Renal cortical epithelial cell (primary cell): ENCODE data around the gene ANO8. TPM values are rescaled to one million over a fixed set of nuclear protein-coding genes. Genes with fewer than 3 reads are reported as not detected.
A peak's percentile ranks its signal among the peaks of the same experiment; 100 is the strongest.
"Not testable (repeated sequence)": the region's sequence is repeated elsewhere in the genome, so short reads cannot be mapped to it uniquely, and the experiment has no call there.

Experiments
- DNase-seq: peaks from one replicate; pipeline ENCODE4 v3.0.0-alpha.2; 2011; ENCODE audit warnings: low read depth
- total RNA-seq: library from RNA; depleted of rRNA; stranded (reverse); fragments of >200 nt; gene quantifications from 2 replicates; pipeline ENCODE4 v1.2.3, GENCODE V29; 2014

The ANO8 gene
- total RNA-seq, 1 donor from 2014 or later, result 10.3 TPM

GRCh38 chr19:17292301-17293074 is 42.2 kb downstream of the ANO8 start:
- DNase-seq, result peak; percentile 76

- DNase-seq, result peak; percentile 81
These were observed 45.2 kb downstream of the ANO8 start for GRCh38 chr19:17289489-17289888.

GRCh38 chr19:17286752-17287151 is 47.9 kb downstream of the ANO8 start:
- no peak for DNase-seq

- no peak for DNase-seq
These were observed 48.4 kb downstream of the ANO8 start for GRCh38 chr19:17286263-17286662.

- DNase-seq, result no peak
These were observed 49.1 kb downstream of the ANO8 start for GRCh38 chr19:17285415-17286135.

GRCh38 chr19:17283504-17283996 is 51.1 kb downstream of the ANO8 start:
- no peak for DNase-seq

- DNase-seq, result peak; percentile 38
These were observed 52.0 kb downstream of the ANO8 start for GRCh38 chr19:17282488-17283125.

GRCh38 chr19:17281391-17282304 is 53.0 kb downstream of the ANO8 start, which contains the start of gene ANKLE1:
TSS of gene ANKLE1 (plus strand) at chr19:17281901. CDS start at chr19:17281921, 20 bp downstream.
- no peak for DNase-seq

GRCh38 chr19:17279436-17279835 is 55.2 kb downstream of the ANO8 start:
- DNase-seq, result no peak

GRCh38 chr19:17275441-17276175 is 59.0 kb downstream of the ANO8 start:
- no peak for DNase-seq

GRCh38 chr19:17274892-17275291 is 59.8 kb downstream of the ANO8 start:
- not testable (repeated sequence) for DNase-seq

Other genes with a start within 250 kb of the ANO8 start
- 19.6 and 22.3 TPM in 2 replicates for gene USE1, start 119.5 kb downstream of the ANO8 start, total RNA-seq
- gene OCEL1, start 108.6 kb downstream of the ANO8 start, total RNA-seq, result 4.5 TPM in 1 of 2 replicates, not detected in the other
- 75.7 and 118 TPM in 2 replicates for gene NR2F6, start 88.9 kb downstream of the ANO8 start, total RNA-seq
- gene USHBP1, start 70.1 kb downstream of the ANO8 start, total RNA-seq, result 0.20 TPM in 1 of 2 replicates, not detected in the other
- gene BABAM1, start 67.4 kb downstream of the ANO8 start, total RNA-seq, result 75.3 and 119 TPM in 2 replicates
- gene ANKLE1, start 53.0 kb downstream of the ANO8 start, total RNA-seq, result 0.52 and 1.1 TPM in 2 replicates
- 11.8 and 19.4 TPM in 2 replicates for gene ABHD8, start 31.4 kb downstream of the ANO8 start, total RNA-seq
- 54.2 and 57.8 TPM in 2 replicates for gene MRPL34, start 29.0 kb downstream of the ANO8 start, total RNA-seq
- gene DDA1, start 25.3 kb downstream of the ANO8 start, total RNA-seq, result 30.3 and 36.3 TPM in 2 replicates
- gene GTPBP3, start 2.7 kb upstream of the ANO8 start, total RNA-seq, result 19.6 and 22.4 TPM in 2 replicates
- 0.10 and 0.52 TPM in 2 replicates for gene PLVAP, start 42.5 kb upstream of the ANO8 start, total RNA-seq
- gene CCDC194, start 59.3 kb upstream of the ANO8 start, total RNA-seq, result 0.20 TPM in 1 of 2 replicates, not detected in the other
- gene BST2, start 70.8 kb upstream of the ANO8 start, total RNA-seq, result 101 and 183 TPM in 2 replicates
- 47.0 and 70.2 TPM in 2 replicates for gene MVB12A, start 85.2 kb upstream of the ANO8 start, total RNA-seq
- 0.30 TPM in 1 of 2 replicates, not detected in the other for gene TMEM221, start 113.8 kb upstream of the ANO8 start, total RNA-seq
- gene NXNL1, start 126.1 kb upstream of the ANO8 start, total RNA-seq, result not detected in 2 replicates
- 10.1 and 19.4 TPM in 2 replicates for gene SLC27A1, start 135.7 kb upstream of the ANO8 start, total RNA-seq
- 53.2 and 63.9 TPM in 2 replicates for gene PGLS, start 176.8 kb upstream of the ANO8 start, total RNA-seq
- gene COLGALT1, start 220.8 kb upstream of the ANO8 start, total RNA-seq, result 53.9 and 75.0 TPM in 2 replicates